ENCODE data around the gene EFR3B.
"Not testable (repeated sequence)": the region's sequence is repeated elsewhere in the genome, so short reads cannot be mapped to it uniquely, and the experiment has no call there.

Gene EFR3B

GRCh38 chr2:25145803-25146202, 103.9 kb downstream of the EFR3B start:
- DNase-seq (ENCODE audit: low read depth in 2 of 2), result no peak

DNA sequence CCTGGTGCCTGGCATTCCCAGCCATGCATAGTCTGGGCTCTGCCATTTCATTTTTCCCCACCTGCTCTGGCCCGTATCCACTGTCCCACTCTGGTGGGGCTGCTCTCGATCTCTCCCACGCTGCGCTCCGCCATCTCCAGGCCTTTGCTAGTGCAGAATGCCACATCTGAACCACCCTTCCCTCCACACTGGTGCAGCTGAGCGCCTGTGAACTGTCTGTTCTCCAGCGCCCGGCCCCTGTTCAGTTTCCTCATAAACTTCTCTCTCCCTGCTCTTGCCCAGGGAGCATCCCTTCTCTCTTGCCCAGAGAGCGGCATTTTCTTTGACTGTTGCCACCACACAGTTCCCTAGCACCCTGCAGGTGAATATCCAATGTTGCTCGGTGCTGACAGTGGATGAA, 105.0 kb downstream of the EFR3B start:
- no peak for DNase-seq (ENCODE audit: low read depth in 2 of 2)

GRCh38 chr2:25149646-25150045, 107.8 kb downstream of the EFR3B start:
- DNase-seq (ENCODE audit: low read depth in 2 of 2), result no peak

DNA sequence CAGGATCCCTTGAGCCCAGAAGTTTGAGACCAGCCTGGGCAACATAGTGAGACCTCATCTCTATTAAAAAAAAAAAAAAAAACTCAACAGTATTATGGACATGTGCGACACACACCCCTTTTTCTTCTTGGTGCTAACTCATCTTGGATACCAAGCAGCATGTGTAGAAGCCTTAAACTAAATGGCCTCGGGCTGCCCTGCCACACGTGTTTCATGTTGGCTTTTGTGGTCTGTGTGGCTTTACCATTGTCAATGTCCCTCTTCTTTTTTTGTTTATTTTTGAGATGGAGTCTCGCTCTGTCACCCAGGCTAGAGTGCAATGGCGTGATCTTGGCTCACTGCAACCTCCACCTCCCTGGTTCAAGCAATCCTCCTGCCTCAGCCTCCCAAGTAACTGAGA, 109.1 kb downstream of the EFR3B start:
- DNase-seq (ENCODE audit: low read depth in 2 of 2), result not testable (repeated sequence)

GRCh38 chr2:25151718-25152117, 109.8 kb downstream of the EFR3B start:
- no peak for DNase-seq (ENCODE audit: low read depth in 2 of 2)

DNA sequence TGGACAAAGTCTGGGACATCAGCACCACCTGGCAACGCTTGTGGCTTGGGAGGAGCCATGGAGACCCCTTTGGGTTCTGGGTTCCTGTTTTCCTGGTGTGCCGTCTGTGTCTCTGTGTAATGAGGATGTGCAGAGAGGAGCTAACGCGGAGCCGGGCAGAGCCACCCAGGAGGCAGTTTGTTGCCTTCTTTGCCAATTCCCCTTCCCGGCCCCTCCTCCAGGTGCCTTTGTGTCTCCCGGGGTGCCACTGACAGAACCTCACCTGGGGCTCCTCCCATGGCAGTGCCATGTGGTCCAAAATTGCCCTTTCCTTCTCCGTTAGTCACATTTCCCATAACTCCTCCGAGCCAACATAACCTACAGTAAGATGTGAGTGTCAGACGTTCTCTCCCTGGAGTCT, 113.5 kb downstream of the EFR3B start:
- DNase-seq (ENCODE audit: low read depth in 2 of 2), result no peak

DNA sequence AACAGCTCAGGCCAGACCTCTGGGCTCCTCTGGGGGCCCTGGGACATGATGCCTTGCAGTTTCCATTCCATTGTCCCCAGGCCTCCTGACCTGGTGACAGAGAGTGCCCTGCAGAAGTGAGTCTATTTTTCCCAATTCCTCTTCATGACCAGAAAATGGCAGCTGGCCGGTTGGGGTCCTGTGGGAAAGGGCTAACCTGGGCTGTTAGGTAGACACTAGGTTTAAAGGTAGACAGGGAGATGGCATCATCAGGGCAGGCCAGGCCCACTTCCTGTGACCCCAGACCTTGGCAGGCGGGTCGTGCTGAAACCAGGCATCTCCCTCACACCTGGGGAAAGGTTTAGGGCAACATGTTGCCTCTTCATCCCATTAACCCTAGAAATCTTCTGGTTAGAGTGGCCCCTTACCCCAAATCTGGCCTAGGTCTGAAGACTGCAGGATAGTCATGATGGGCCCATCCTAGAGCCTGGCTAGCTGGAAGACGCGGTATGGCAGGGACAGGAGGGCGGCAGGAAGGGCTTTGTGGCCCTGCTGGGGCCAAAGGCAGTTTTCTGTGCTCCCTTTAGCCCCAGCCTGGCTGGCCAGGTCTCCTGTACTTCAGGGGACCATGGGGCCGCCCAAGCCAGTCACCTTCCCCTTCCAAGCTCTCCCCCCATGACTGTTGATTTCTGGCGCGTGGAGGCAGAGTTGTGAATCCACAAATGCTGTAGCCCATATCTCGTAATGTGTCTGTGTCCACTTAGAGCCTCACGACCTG, 116.4 kb downstream of the EFR3B start:
- no peak for DNase-seq (ENCODE audit: low read depth in 2 of 2)

DNA sequence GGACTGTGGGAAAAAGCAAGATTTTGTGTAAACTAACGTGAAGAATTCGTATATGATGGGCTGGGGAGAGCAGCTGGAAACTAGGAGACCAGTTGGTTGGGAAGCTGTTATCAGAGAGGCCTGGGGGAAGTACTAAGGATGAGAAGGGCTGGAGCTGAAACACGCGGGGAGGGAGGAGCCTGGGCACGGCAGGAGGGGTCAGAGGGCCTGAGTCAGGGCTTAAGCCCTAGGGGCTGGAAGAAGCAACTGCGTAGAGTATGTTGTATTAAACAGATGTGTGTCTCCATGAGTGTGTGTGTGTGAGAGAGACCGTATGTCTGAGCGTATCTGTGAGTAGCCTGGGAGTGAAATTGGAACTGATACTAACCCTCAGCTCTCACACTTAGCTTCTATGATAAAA, 118.1 kb downstream of the EFR3B start:
- no peak for DNase-seq (ENCODE audit: low read depth in 2 of 2)

GRCh38 chr2:25160376-25160775, 118.5 kb downstream of the EFR3B start:
- DNase-seq (ENCODE audit: low read depth in 2 of 2), result no peak

DNA sequence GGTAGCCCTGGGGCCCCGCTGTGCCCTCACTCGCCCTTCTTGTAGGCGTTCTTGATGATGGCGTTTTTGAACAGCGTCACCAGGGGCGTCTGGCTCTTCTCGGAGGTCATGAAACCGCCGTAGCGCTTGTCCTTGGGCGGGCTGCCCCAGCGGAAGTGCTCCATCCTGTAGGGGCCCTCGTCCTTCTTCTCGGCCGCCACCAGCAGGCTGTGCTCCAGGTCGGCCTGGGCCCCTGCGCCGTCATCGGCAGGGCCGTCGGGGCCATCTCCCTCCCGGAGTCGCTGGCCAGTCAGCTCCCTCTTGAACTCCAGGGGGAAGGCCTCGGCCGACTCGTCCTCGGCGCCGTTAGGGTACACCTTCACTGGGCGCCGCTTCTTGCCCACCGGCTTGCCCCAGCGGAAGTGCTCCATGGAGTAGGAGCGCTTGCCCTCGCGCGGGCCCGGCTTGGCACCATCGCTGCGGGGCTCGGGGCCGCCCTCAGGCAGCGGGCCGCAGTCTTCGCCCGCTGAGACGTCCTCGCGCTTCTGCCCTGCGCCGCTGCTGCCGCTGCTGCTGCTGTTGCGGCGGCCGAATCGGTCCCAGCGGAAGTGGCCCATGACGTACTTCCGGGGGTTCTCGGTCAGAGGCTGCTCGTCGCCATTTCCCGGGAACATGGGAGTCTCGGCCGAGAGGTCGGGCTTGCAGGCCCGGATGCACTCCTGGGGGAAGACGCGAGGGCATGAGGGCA, 119.3 kb downstream of the EFR3B start:
- peak; percentile 62 to 69 for DNase-seq (ENCODE audit: low read depth in 2 of 2)

DNA sequence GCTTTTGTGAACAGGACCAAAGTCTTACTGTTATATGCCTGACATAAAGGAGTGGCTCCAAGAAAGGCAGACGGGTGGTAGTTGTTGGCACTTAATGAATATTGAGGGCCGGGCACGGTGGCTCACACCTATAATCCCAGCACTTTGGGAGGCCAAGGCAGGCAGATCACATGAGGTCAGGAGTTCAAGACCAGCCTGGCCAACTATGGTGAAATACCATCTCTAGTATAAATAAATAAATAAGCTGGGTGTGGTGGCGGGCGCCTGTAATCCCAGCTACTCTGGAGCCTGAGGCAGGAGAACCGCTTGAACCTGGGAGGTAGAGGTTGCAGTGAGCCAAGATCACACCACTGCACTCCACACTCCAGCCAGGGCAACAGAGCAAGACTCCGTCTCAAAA, 120.2 kb downstream of the EFR3B start:
- DNase-seq (ENCODE audit: low read depth in 2 of 2), result not testable (repeated sequence)

- DNase-seq (ENCODE audit: low read depth in 2 of 2), result no peak
Measured at GRCh38 chr2:25164561-25164960, 122.7 kb downstream of the EFR3B start.

DNA sequence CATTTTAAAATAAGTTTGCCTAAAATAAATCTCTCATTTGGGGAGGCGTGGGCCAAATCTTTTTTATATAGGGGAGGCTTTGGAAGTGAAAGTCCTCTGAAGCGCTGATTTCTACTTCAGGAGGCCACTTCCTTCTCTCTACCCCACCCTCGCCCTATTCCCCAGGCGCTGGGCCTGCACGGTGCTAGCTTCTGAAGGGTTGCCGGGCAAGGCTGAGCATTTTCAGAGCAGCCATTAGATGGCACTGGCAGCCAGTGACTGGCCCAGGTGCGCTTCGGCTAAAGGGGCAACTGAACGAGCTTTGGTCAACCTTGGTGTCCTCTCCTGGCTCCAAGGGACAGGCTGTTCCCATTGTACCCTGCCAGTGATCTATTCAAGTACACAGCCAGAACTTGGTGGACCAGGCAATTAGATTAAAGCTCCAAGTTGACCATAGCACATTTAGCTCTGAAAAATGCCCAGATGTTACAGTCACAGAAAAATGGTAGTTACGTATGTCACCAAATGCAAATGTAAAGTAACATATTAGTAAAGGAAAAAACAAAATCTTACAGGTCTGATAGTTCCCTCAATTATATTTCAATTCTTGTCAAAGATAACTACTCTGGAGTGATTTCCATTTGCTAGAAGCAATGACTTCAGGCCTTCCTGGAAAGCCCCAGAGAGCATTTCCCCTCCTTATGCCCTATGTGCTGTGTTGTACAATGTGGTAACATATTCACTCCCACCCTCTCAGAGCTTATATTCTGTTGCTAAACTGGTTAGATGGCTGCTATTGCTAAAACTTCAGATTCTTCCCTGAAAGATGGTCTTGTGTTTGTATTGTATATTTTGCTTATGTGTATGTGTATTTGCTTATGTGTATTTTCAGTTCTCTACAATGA, 124.4 kb downstream of the EFR3B start:
- DNase-seq (ENCODE audit: low read depth in 2 of 2), result peak in 1 of 2 donors; percentile 30

DNA sequence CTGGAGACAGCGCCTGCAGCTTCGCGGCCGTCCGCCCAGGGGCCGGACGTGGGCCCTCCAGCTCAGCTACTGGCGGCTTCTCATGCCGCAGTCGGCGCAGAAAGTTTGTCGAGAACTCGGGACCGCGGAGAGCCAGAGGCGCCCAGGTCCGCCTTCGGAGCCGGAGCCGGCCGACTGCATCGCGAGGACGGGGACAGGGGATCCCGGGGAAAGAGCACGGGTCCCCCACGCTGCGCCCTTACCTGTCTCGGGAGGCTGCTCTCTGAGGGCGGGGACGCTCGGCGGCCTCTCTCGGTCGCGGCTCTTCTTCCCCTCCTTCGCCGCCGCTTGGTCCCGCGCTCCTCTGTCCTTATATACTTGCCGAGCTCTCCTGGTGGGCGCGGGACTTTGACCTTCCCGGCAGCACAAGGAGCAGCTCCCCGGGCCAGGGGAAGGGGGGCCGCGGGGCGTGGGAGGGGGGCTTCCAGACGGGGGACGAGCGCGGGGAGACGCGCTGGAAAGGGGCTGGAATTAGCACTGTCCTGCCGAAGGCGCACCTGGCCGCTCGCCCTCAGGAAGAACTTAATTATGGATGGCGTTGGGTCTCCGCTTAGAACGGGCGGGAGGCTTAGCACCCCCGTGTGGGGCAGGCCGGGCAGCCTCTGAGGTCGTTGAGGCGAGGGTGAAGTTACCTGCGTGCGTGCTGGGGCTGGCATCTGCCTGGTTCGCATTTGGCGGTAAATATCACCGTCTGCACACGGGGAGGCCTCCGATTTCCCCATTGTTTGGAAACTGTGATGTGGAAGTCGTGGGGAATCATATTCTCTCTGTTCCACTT, 126.6 kb downstream of the EFR3B start, which contains the start of gene POMC:
Gene POMC, minus strand, starts transcription at position 325 of the 817 bp plus-strand sequence. CDS start 3,808 bp downstream, outside the sequence.
- peak in 1 of 2 donors; percentile 18 for DNase-seq (ENCODE audit: low read depth in 2 of 2)

DNA sequence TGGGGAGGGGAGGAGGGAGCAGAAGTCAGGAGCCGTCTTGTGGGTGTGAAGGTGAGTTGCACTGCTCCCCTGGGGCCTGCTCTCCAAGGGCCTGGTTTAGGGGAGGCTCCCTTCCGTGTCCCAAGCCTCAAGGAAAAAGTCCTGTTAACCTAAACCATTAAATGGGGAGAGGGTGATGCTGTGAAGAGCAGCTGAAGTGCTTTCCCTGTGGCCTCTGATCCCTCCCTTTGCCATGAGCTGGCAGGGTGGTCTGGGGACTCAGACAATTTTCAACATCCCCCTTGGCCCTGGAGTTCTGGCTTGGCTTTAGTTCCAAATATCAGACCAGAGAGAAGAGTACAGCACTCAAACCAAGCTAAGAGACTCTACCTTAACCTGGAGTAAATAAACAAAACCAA, 127.2 kb downstream of the EFR3B start:
- no peak for DNase-seq (ENCODE audit: low read depth in 2 of 2)

DNA sequence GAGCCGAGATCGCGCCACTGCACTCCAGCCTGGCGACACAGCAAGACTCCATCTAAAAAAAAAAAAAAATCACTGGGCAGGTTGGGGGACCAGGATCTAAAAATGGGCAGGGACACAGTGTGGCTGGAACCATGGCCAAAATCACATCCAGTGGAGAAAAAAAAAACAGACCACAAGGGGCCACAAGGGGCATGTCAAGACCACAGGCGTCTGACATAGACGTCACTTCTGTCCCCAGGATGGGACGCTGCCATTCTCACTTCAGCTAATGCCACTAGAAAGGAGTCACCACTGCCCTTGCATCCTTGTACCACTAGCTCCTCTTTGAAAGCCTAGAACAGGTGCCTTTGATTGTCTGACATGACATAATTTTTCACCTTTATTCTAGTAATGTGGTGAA, 129.0 kb downstream of the EFR3B start:
- no peak for DNase-seq (ENCODE audit: low read depth in 2 of 2)

DNA sequence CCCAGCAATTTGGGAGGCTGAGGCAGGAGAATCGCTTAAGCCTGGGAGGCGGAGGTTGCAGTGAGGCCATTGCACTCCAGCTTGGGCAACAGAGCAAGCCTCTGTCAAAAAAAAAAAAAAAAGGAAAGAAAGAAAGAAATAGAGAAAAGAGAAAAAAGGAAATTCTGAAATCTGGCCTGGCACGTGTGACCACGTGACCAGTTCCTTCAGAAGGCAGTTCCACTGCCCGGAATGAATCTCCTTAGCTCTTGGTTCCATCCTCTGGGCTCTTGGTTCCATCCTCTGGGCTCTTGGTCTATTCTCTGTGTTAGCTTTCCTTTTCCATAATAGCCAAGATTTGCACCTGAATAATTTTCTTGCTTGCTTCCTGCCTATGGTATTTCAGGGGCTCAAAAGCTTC, 131.8 kb downstream of the EFR3B start:
- DNase-seq (ENCODE audit: low read depth in 2 of 2), result no peak

GRCh38 chr2:25174192-25174861, 132.5 kb downstream of the EFR3B start:
- no peak for DNase-seq (ENCODE audit: low read depth in 2 of 2)

DNA sequence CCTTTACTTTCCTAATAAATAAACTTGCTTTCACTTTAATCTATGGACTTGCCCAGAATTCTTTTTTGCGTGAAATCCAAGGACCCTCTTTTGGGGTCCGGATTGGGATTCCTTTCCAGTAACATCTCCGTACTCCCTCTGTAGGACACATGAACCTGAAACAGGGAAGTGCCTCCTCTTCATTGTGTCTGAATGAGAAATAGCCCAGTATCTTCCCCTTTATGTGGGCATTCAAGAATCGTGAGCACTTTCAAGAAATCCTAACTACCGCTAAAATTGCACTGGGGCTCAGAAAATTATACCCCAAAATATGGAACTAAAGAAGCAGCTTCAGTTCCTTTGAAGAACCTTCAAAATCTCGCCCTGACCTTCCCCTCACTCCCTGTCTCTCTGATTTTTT, 134.3 kb downstream of the EFR3B start:
- DNase-seq (ENCODE audit: low read depth in 2 of 2), result no peak

DNA sequence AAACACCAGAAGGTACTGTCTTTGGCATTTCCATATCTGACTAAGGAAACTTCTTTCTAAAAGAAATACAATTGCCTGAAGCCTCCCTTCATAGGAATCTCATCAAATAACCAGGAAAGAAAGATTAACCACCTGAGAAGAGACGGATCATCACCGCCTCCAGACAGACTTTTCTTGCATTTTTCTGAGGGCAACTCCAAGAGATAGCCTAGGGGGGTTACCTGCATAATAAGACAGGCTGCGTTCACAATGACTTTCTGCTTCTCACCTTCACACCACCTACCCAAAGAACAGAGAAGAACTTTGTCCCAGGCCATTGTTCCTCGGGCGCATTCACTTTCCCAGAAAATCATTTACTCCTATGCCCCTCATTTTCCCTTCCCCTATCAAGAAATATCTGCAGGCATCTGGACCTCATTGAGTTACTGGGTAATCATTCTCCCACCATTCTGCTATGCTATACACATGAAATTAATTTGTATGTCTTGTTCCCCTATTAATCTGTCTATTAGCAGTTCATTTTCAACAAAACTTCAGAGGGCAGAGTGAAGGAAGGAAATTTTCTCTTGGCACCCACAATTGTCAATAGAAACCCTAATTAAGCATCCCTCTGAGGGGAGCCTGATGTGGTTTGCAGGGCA, 134.8 kb downstream of the EFR3B start:
- DNase-seq (ENCODE audit: low read depth in 2 of 2), result no peak
